HEK293 (cell line): ENCODE data around the gene CLVS2.
A peak's percentile ranks its signal among the peaks of the same experiment; 100 is the strongest.

Experiments used
- GLI2 ChIP-seq: fragments of 450-650 bp; formaldehyde crosslinking; IDR thresholded peaks from 2 replicates; pipeline ENCODE4; 2017; ENCODE audit warnings: missing biosample characterization, missing genetic modification characterization, low read depth, borderline replicate concordance
- HOXA7 ChIP-seq: sonication (generic); formaldehyde crosslinking; IDR thresholded peaks from 2 replicates; pipeline ENCODE4 v1.8.1; 2022; ENCODE audit warnings: missing genetic modification reagents, borderline replicate concordance
- KLF1 ChIP-seq: fragments of 450-650 bp; formaldehyde crosslinking; IDR thresholded peaks from 2 replicates; pipeline ENCODE4 v1.5.1; 2016; ENCODE audit warnings: missing biosample characterization, missing genetic modification characterization
- PRDM2 ChIP-seq: fragments of 450-650 bp; formaldehyde crosslinking; IDR thresholded peaks from 2 replicates; pipeline ENCODE4 v1.5.1; 2016; ENCODE audit warnings: missing biosample characterization, missing genetic modification characterization, borderline replicate concordance
- ZNF132 ChIP-seq: fragments of 450-650 bp; formaldehyde crosslinking; IDR thresholded peaks from 2 replicates; pipeline ENCODE4 v1.5.1; 2017; ENCODE audit warnings: missing biosample characterization, missing genetic modification characterization, borderline replicate concordance
- ZNF140 ChIP-seq: fragments of 450-650 bp; formaldehyde crosslinking; IDR thresholded peaks from 2 replicates; pipeline ENCODE4 v1.5.1; 2016; ENCODE audit warnings: missing biosample characterization, missing genetic modification characterization
- ZNF175 ChIP-seq: fragments of 450-650 bp; formaldehyde crosslinking; IDR thresholded peaks from 2 replicates; pipeline ENCODE4 v1.5.1; 2016; ENCODE audit warnings: missing biosample characterization, missing genetic modification characterization
- ZNF223 ChIP-seq: fragments of 450-650 bp; formaldehyde crosslinking; IDR thresholded peaks from 2 replicates; pipeline ENCODE4 v1.5.1; 2016; ENCODE audit warnings: missing biosample characterization, missing genetic modification characterization
- ZNF23 ChIP-seq: fragments of 450-650 bp; formaldehyde crosslinking; IDR thresholded peaks from 2 replicates; pipeline ENCODE4 v1.5.1; 2016; ENCODE audit warnings: missing biosample characterization, missing genetic modification characterization, borderline replicate concordance
- ZNF239 ChIP-seq: fragments of 450-650 bp; formaldehyde crosslinking; IDR thresholded peaks from 2 replicates; pipeline ENCODE4 v1.5.1; 2016; ENCODE audit warnings: missing biosample characterization, missing genetic modification characterization
- ZNF311 ChIP-seq: fragments of 450-650 bp; formaldehyde crosslinking; IDR thresholded peaks from 2 replicates; pipeline ENCODE4 v1.5.1; 2017; ENCODE audit warnings: missing biosample characterization, missing genetic modification characterization, borderline replicate concordance
- ZNF335 ChIP-seq: fragments of 450-650 bp; formaldehyde crosslinking; conservative IDR thresholded peaks from 2 replicates; pipeline ENCODE4 v1.5.1; 2016; ENCODE audit warnings: missing biosample characterization, missing genetic modification characterization
- ZNF391 ChIP-seq: fragments of 450-650 bp; formaldehyde crosslinking; IDR thresholded peaks from 2 replicates; pipeline ENCODE4 v1.5.1; 2016; ENCODE audit warnings: low read depth, missing biosample characterization, missing genetic modification characterization, borderline replicate concordance
- ZNF416 ChIP-seq: fragments of 450-650 bp; formaldehyde crosslinking; IDR thresholded peaks from 2 replicates; pipeline ENCODE4 v1.5.1; 2016; ENCODE audit warnings: missing biosample characterization, missing genetic modification characterization
- ZNF433 ChIP-seq: fragments of 450-650 bp; formaldehyde crosslinking; IDR thresholded peaks from 2 replicates; pipeline ENCODE4 v1.5.1; 2016; ENCODE audit warnings: missing biosample characterization, missing genetic modification characterization, low read depth
- ZNF48 ChIP-seq: fragments of 450-650 bp; formaldehyde crosslinking; IDR thresholded peaks from 2 replicates; pipeline ENCODE4 v1.5.1; 2016; ENCODE audit warnings: missing biosample characterization, missing genetic modification characterization
- ZNF558 ChIP-seq: fragments of 450-650 bp; formaldehyde crosslinking; IDR thresholded peaks from 2 replicates; pipeline ENCODE4 v1.5.1; 2016; ENCODE audit warnings: missing biosample characterization, missing genetic modification characterization
- ZNF600 ChIP-seq: fragments of 450-650 bp; formaldehyde crosslinking; IDR thresholded peaks from 2 replicates; pipeline ENCODE4 v1.5.1; 2016; ENCODE audit warnings: missing biosample characterization, missing genetic modification characterization
- ZNF629 ChIP-seq: fragments of 450-650 bp; formaldehyde crosslinking; IDR thresholded peaks from 2 replicates; pipeline ENCODE4 v1.5.1; 2017; ENCODE audit warnings: missing biosample characterization, missing genetic modification characterization
- ZNF654 ChIP-seq: fragments of 450-650 bp; formaldehyde crosslinking; IDR thresholded peaks from 2 replicates; pipeline ENCODE4 v1.5.1; 2016; ENCODE audit warnings: low read depth, missing biosample characterization, missing genetic modification characterization
- ZNF76 ChIP-seq: fragments of 450-650 bp; formaldehyde crosslinking; IDR thresholded peaks from 2 replicates; pipeline ENCODE4; 2016; ENCODE audit warnings: low read depth, missing biosample characterization, missing genetic modification characterization, borderline replicate concordance
- ZNF791 ChIP-seq: fragments of 450-650 bp; formaldehyde crosslinking; IDR thresholded peaks from 2 replicates; pipeline ENCODE4 v1.5.1; 2016; ENCODE audit warnings: missing biosample characterization, missing genetic modification characterization
- TF ChIP-seq, protein P1 (sequence below): fragments of 450-650 bp; formaldehyde crosslinking; IDR thresholded peaks from 2 replicates; pipeline ENCODE4 v1.5.1; 2017; ENCODE audit warnings: missing biosample characterization, missing genetic modification characterization
- TF ChIP-seq, protein P2 (sequence below): fragments of 450-650 bp; formaldehyde crosslinking; IDR thresholded peaks from 2 replicates; pipeline ENCODE4 v1.5.1; 2016; ENCODE audit warnings: missing biosample characterization, missing genetic modification characterization
- TF ChIP-seq, protein P3 (sequence below): fragments of 450-650 bp; formaldehyde crosslinking; IDR thresholded peaks from 2 replicates; pipeline ENCODE4 v1.5.1; 2016; ENCODE audit warnings: missing biosample characterization, missing genetic modification characterization
- TF ChIP-seq, protein P4 (sequence below): fragments of 450-650 bp; formaldehyde crosslinking; IDR thresholded peaks from 2 replicates; pipeline ENCODE4 v1.5.1; 2016; ENCODE audit warnings: missing biosample characterization, missing genetic modification characterization

Gene CLVS2

DNA sequence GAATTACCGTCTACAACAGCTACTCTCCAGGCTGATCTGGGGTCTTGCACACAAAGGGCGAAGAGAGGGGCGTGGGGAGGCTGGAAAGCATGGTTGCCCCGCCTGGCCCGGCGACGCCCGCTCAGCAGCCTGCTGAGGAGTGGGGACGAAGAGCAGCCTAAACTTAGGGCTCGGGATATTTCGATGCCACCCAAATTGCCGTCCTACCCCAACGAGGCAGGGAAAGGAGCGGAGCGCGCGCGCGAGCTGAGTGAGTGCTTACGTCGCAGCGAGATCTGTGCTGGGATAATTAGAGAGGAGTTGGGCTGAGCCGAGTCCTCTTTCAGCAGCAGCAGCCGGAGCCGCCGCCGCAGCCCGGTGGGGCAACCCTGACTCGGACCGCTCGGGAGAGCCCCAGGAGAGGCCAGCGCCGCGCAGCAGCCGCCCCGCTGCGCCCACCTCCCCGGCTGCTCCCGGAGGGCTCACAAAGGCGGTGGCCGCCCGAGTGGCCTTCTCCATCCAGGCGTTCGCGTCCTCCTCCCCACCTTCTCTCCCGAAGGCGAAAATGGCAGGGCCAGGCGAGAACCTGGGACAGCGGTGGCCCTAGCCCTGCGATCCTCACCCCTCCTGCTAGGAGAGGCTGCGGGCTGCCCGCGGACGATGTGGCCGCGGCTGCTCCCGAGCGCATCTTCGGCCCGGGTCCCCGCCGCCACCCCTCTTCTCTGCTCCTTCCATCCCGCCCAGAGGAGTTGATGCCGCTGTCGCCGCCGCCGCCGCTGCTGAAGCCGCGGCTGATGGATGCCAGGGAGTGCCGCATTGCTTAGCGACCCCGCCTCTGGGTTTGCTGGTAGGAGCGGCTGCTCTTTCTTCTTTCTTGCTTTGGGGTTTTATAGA is at the start of gene CLVS2 (continued):
- no peak for TF ChIP-seq GLI2 (tag by site-specific recombination)
- TF ChIP-seq ZNF629 (tag by site-specific recombination) = peak; percentile 42; the same call in 1 of the 2 replicates
- no peak for TF ChIP-seq PRDM2 (tag by site-specific recombination)
- no peak for TF ChIP-seq ZNF76 (tag by site-specific recombination)
- no peak for TF ChIP-seq ZNF23 (tag by site-specific recombination)
- peak; percentile 58; the same call in 1 of the 2 replicates for TF ChIP-seq ZNF600 (tag by site-specific recombination)
- no peak for TF ChIP-seq ZNF558 (tag by site-specific recombination)
- TF ChIP-seq ZNF791 (tag by site-specific recombination) = no peak
- no peak for TF ChIP-seq ZNF132 (tag by site-specific recombination)
- TF ChIP-seq ZNF239 (tag by site-specific recombination) = no peak
- no peak for TF ChIP-seq ZNF416 (tag by site-specific recombination)
- no peak for TF ChIP-seq ZNF140 (tag by site-specific recombination)
- TF ChIP-seq, protein P1, sequence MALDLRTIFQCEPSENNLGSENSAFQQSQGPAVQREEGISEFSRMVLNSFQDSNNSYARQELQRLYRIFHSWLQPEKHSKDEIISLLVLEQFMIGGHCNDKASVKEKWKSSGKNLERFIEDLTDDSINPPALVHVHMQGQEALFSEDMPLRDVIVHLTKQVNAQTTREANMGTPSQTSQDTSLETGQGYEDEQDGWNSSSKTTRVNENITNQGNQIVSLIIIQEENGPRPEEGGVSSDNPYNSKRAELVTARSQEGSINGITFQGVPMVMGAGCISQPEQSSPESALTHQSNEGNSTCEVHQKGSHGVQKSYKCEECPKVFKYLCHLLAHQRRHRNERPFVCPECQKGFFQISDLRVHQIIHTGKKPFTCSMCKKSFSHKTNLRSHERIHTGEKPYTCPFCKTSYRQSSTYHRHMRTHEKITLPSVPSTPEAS (tag by site-specific recombination) = no peak
- TF ChIP-seq ZNF311 = no peak
- TF ChIP-seq, protein P2, sequence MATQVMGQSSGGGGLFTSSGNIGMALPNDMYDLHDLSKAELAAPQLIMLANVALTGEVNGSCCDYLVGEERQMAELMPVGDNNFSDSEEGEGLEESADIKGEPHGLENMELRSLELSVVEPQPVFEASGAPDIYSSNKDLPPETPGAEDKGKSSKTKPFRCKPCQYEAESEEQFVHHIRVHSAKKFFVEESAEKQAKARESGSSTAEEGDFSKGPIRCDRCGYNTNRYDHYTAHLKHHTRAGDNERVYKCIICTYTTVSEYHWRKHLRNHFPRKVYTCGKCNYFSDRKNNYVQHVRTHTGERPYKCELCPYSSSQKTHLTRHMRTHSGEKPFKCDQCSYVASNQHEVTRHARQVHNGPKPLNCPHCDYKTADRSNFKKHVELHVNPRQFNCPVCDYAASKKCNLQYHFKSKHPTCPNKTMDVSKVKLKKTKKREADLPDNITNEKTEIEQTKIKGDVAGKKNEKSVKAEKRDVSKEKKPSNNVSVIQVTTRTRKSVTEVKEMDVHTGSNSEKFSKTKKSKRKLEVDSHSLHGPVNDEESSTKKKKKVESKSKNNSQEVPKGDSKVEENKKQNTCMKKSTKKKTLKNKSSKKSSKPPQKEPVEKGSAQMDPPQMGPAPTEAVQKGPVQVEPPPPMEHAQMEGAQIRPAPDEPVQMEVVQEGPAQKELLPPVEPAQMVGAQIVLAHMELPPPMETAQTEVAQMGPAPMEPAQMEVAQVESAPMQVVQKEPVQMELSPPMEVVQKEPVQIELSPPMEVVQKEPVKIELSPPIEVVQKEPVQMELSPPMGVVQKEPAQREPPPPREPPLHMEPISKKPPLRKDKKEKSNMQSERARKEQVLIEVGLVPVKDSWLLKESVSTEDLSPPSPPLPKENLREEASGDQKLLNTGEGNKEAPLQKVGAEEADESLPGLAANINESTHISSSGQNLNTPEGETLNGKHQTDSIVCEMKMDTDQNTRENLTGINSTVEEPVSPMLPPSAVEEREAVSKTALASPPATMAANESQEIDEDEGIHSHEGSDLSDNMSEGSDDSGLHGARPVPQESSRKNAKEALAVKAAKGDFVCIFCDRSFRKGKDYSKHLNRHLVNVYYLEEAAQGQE (tag by site-specific recombination) = peak; percentile 89
- peak; percentile 91 for TF ChIP-seq ZNF335 (tag by site-specific recombination)
- TF ChIP-seq, protein P3, sequence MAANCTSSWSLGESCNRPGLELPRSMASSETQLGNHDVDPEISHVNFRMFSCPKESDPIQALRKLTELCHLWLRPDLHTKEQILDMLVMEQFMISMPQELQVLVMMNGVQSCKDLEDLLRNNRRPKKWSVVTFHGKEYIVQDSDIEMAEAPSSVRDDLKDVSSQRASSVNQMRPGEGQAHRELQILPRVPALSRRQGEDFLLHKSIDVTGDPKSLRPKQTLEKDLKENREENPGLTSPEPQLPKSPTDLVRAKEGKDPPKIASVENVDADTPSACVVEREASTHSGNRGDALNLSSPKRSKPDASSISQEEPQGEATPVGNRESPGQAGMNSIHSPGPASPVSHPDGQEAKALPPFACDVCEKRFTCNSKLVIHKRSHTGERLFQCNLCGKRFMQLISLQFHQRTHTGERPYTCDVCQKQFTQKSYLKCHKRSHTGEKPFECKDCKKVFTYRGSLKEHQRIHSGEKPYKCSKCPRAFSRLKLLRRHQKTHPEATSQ (tag by site-specific recombination) = no peak
- 0 out of 2 replicates have a peak, but pooled peaks have one; percentile 12 for TF ChIP-seq ZNF391 (tag by site-specific recombination)
- no peak for TF ChIP-seq ZNF175 (tag by site-specific recombination)
- no peak for TF ChIP-seq ZNF654 (tag by site-specific recombination)
- peak; percentile 12; the same call in 1 of the 2 replicates for TF ChIP-seq KLF1 (tag by site-specific recombination)
- TF ChIP-seq HOXA7 (CRISPR knock-in tag) = no peak
- no peak for TF ChIP-seq ZNF48 (tag by site-specific recombination)
- TF ChIP-seq, protein P4, sequence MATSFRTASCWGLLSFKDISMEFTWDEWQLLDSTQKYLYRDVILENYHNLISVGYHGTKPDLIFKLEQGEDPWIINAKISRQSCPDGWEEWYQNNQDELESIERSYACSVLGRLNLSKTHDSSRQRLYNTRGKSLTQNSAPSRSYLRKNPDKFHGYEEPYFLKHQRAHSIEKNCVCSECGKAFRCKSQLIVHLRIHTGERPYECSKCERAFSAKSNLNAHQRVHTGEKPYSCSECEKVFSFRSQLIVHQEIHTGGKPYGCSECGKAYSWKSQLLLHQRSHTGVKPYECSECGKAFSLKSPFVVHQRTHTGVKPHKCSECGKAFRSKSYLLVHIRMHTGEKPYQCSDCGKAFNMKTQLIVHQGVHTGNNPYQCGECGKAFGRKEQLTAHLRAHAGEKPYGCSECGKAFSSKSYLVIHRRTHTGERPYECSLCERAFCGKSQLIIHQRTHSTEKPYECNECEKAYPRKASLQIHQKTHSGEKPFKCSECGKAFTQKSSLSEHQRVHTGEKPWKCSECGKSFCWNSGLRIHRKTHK (tag by site-specific recombination) = no peak
- no peak for TF ChIP-seq ZNF433 (tag by site-specific recombination)
- TF ChIP-seq ZNF223 (tag by site-specific recombination) = no peak
